ENCODE data around the gene GPATCH8. TPM values are rescaled to one million over a fixed set of nuclear protein-coding genes. Genes with fewer than 3 reads are reported as not detected.

The GPATCH8 gene
- total RNA-seq, 1 experiment from 2014 or later, result 33.8 TPM

DNA sequence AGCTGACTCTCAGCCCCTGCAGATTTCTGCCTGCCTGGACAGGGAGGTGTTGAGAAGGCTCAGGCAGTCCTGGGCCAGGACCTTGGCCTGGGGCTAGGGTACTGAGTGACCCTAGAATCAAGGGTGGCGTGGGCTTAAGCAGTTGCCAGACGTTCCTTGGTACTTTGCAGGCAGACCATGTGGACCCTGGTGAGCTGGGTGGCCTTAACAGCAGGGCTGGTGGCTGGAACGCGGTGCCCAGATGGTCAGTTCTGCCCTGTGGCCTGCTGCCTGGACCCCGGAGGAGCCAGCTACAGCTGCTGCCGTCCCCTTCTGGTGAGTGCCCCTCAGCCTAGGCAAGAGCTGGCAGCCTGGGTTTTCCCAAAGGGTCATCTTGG lies 154.2 kb downstream of the GPATCH8 start:
- CTCF ChIA-PET, result no interaction called here

GRCh38 chr17:44348234-44348987 lies 154.8 kb downstream of the GPATCH8 start:
- Histone ChIP-seq H3K4me3 (ENCODE audit: low read depth, low read length, poor library complexity, severe bottlenecking) (no peak overlapping the region), H3K36me3 (ENCODE audit: insufficient read depth, low read length, poor library complexity, severe bottlenecking) (no peaks in the 10 kb centered on the region), H3K27ac (ENCODE audit: low read depth, low read length, poor library complexity, severe bottlenecking) (no peak overlapping the region), H3K27me3 (replicated peaks; ENCODE audit: insufficient read depth, low read depth, low read length, poor library complexity) (no peaks in the 10 kb centered on the region), H3K4me1 (ENCODE audit: insufficient read depth, low read length, poor library complexity, severe bottlenecking) (no peaks in the 10 kb centered on the region), H3K9me3 (ENCODE audit: low read depth, low read length, poor library complexity, severe bottlenecking) (no peaks in the 10 kb centered on the region)
- no peak for DNase-seq (ENCODE audit: low spot score)
- intact Hi-C loops (cut with micrococcal nuclease; ENCODE audit: unreplicated experiment), result loop anchor here (5.0 kb wide), 1 partner anchor 136 kb away; no protein-coding TSS in a partner anchor
- TF ChIP-seq EZH2 (IDR thresholded peaks at IDR 0.05; ENCODE audit: borderline replicate concordance, low read depth, low read length, poor library complexity, severe bottlenecking) (no peak), CTCF (conservative IDR thresholded peaks at IDR 0.05; ENCODE audit: low read depth, low read length) (no peak)
- ChIA-PET CTCF (no interaction called here), POLR2A (ENCODE audit: low non-redundant PET) (no interaction called here)
- BruUV-seq (replicated peaks), result no TSS peak

More for the DNA sequence above, 154.2 kb downstream of the GPATCH8 start:
- H3K36me3 ChIP-seq (ENCODE audit: insufficient read depth, low read length, poor library complexity, severe bottlenecking), result no peaks in the 10 kb centered on the region
- intact Hi-C loops (cut with micrococcal nuclease; ENCODE audit: unreplicated experiment), result loop anchor here (5.0 kb wide), 1 partner anchor 137 kb away; no protein-coding TSS in a partner anchor
- POLR2A ChIA-PET (ENCODE audit: low non-redundant PET), result no interaction called here
- no peaks in the 10 kb centered on the region for H3K9me3 ChIP-seq (ENCODE audit: low read depth, low read length, poor library complexity, severe bottlenecking)
- no peaks in the 10 kb centered on the region for H3K4me1 ChIP-seq (ENCODE audit: insufficient read depth, low read length, poor library complexity, severe bottlenecking)
- TF ChIP-seq EZH2 (IDR thresholded peaks at IDR 0.05; ENCODE audit: borderline replicate concordance, low read depth, low read length, poor library complexity, severe bottlenecking) (no peak), CTCF (conservative IDR thresholded peaks at IDR 0.05; ENCODE audit: low read depth, low read length) (no peak)
- BruUV-seq (replicated peaks), result no TSS peak
- H3K4me3 ChIP-seq (ENCODE audit: low read depth, low read length, poor library complexity, severe bottlenecking), result no peak overlapping the region
- H3K27ac ChIP-seq (ENCODE audit: low read depth, low read length, poor library complexity, severe bottlenecking), result no peak overlapping the region
- no peaks in the 10 kb centered on the region for H3K27me3 ChIP-seq (replicated peaks; ENCODE audit: insufficient read depth, low read depth, low read length, poor library complexity)
- DNase-seq (ENCODE audit: low spot score), result no peak

Other genes starting within 250 kb of the GPATCH8 start
- gene SLC4A1, start 235.3 kb downstream of the GPATCH8 start, total RNA-seq (2021), result not detected in 2 replicates
- 0.56 and 1.2 TPM in 2 replicates for gene RUNDC3A, start 194.8 kb downstream of the GPATCH8 start, total RNA-seq (2021)
- gene SLC25A39, start 178.6 kb downstream of the GPATCH8 start, total RNA-seq (2021), result 75.5 and 83.5 TPM in 2 replicates
- gene GRN, start 158.1 kb downstream of the GPATCH8 start, total RNA-seq (2021), result 50.4 and 52.0 TPM in 2 replicates
- 12.8 and 14.9 TPM in 2 replicates for gene FAM171A2, start 139.6 kb downstream of the GPATCH8 start, total RNA-seq (2021)
- gene ITGA2B, start 113.8 kb downstream of the GPATCH8 start, total RNA-seq (2021), result 0.62 and 1.0 TPM in 2 replicates
- gene FZD2, start 54.1 kb upstream of the GPATCH8 start, total RNA-seq (2021), result 23.5 and 23.7 TPM in 2 replicates
- gene MEIOC, start 153.1 kb upstream of the GPATCH8 start, total RNA-seq (2021), result 0.44 TPM in 1 of 2 replicates, not detected in the other
- gene CCDC43, start 186.4 kb upstream of the GPATCH8 start, total RNA-seq (2021), result 20.3 and 21.1 TPM in 2 replicates
- gene DBF4B, start 205.3 kb upstream of the GPATCH8 start, total RNA-seq (2021), result 20.5 and 24.0 TPM in 2 replicates